ENCODE data around the gene PIEZO1.

DNA sequence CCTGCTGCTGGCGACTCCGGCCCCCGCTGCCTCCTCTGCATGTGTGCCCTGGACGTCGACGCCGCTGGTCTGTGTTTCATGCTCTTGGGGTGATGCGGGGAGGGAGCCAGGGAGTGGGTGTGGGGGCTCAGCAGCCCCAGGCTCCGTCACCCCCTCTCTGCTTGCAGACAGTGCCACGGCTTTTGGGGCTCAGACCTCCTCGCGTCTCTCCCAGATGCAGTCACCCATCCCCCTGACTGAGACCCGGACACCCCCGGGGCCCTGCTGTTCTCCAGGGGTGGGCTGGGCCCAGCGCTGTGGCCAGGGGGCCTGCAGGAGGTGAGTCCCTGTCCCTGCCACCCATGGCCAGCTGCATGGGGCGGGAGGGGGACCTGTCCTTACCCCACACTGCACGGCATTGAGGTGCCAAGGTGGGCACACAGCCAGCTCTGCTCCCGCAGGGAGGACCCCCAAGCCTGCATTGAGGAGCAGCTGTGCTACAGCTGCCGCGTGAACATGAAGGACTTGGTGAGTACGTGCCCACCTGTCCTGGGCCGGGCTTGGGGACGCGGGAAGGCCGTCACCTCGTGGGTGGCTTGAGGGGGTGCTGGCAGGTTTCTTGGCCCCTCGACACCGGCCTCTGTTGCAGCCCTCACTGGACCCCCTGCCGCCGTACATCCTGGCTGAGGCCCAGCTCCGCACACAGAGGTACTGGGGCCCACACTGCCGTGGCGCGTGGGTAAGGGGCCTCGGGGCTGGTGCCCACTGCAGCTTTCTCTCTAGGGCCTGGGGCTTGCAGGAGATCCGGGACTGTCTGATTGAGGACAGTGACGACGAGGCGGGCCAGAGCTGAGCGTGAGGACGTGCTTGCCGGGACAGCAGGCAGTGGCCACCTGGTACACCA is 70.4 kb downstream of the PIEZO1 start:
- TF ChIP-seq, protein P1, sequence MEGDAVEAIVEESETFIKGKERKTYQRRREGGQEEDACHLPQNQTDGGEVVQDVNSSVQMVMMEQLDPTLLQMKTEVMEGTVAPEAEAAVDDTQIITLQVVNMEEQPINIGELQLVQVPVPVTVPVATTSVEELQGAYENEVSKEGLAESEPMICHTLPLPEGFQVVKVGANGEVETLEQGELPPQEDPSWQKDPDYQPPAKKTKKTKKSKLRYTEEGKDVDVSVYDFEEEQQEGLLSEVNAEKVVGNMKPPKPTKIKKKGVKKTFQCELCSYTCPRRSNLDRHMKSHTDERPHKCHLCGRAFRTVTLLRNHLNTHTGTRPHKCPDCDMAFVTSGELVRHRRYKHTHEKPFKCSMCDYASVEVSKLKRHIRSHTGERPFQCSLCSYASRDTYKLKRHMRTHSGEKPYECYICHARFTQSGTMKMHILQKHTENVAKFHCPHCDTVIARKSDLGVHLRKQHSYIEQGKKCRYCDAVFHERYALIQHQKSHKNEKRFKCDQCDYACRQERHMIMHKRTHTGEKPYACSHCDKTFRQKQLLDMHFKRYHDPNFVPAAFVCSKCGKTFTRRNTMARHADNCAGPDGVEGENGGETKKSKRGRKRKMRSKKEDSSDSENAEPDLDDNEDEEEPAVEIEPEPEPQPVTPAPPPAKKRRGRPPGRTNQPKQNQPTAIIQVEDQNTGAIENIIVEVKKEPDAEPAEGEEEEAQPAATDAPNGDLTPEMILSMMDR (IDR thresholded peaks at IDR 0.05; ENCODE audit: low read depth, low read length), result no peak
- TF ChIP-seq, protein P2, sequence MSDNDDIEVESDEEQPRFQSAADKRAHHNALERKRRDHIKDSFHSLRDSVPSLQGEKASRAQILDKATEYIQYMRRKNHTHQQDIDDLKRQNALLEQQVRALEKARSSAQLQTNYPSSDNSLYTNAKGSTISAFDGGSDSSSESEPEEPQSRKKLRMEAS (IDR thresholded peaks at IDR 0.05; ENCODE audit: low read depth, low read length), result no peak
